Pulmonary artery endothelial cell (primary cell): ENCODE measurements around the gene BDNF. TPM values are rescaled to one million over a fixed set of nuclear protein-coding genes. Genes with fewer than 3 reads are reported as not detected.

ENCODE experiments used
- DNase-seq: peaks from one replicate; pipeline ENCODE4 v3.0.0-alpha.2; 2011; ENCODE audit warnings: low read depth, low spot score
- total RNA-seq: library from RNA; depleted of rRNA; stranded (reverse); fragments of >200 nt; gene quantifications from 2 replicates; pipeline ENCODE4 v1.2.3, GENCODE V29; 2014

Gene BDNF
- total RNA-seq, 1 donor from 2014 or later, result 3.4 TPM

DNA sequence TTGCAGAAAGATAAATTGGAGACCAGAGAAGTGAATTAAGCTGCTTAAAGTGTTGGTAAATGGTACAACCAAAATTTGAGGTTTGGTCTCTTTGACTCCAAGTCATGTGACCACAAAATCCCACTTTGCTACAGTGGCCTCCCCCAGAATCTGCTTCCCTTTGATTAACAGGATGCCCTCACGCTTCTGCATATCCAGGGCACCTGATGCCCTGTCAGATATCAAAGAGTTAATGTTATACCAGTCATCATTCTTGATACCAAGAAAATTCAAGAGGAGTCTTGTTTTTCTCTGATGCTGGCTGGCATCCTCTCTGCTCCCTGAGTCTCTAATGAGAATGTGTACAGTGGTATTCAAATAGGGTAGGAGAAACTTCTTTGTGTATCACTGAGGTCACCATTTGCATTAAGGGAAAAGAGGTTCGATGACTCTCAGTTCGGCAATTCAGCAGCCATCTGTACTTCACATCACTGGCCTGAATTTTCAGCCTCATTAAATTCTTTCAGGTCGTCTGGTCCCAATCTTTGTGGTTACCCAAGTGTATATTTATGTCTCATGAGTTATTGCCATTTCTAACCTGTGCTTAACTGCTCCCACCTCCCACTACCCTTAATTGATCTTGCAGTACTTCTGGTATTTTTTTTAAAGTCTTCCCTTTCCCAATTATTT is 73.9 kb downstream of the BDNF start:
- DNase-seq, result no peak

DNA sequence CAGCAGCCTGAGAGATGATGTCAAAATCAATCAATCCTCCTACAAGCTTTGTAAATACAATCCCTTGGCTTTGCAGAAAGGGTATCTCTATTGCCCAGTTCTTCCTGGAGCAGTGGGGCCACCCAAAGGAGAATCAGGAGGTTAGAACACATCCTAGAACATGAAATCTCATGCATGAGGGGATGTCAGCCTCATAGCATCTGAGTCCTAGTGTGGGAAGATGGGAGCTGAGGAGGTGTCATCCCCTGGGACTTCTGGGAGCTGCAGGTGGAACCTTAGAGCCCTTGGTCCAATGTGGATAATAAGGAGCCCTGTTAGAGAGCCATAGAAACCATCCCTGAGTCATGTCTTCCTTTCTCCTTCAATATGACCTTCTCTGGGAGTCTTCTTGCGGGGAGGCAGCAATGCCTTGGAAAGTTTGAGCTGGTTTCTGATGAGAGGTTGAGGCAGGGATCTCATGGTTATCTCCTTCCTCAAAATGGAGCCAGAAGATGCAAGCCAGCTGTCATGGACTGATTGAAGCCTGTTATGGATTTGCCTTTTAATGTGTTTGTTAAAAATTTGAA is 74.8 kb downstream of the BDNF start:
- DNase-seq, result no peak

DNA sequence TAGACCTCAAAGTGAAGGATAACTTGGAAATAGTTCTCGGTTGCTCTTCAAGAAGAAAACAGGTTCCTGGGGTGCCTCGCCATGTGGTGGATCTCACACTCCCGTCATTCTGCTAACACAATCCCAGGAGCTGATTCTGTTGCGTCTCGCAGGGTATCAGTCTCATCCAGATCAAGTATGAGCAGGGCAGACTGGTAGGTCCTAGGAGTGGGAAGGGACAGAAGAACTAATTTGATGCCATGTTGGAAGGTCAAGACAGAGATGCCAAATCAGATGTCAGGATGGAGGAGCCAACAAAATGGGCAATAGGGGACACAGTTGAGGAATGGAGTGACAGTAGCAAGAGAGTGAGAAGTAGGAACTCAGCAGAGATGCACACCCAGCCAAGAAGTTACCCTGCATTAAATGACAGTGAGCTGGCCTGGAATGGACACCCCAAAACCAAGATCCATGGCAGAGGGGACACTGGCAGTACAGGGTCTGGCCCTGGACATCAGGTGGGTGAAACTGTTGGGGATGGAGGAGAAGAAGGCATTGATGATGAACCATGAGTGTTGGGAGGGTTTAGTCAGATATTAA is 76.2 kb downstream of the BDNF start:
- DNase-seq, result no peak

DNA sequence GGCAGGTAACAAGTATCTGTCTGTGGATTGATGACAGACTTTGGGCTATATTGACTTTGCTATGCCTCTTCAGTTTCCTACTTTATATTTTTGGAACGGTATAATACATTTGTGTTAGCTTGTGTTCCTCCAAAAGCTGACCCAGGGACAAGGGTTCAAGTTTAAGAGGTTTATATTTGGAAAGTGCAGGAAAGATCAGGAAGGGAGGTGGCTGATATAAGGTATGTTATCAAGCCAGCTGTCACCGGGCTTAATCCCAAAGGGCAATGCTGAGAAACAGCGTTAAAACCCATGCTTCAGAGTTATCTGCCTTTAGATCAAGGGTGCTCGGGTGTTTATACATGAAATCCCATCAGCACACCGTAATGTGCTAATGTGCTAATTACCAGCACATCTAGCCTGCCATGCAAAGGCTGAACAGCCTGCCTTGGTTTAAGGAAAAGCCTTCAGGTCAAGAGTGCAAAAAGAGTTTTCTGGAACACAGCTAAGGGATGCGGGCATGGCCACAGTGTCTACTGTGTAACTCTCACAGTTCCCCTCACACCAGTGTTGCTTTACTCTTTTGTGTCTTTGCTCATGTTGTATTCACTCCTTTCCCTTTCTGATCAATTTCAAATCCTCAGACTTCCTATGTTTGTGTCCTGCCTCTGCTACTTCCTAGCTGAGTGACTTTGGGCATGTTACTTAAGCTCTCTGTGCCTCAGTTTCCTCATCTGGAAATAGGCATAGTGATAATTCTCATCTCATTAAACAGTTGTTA is 77.5 kb downstream of the BDNF start:
- DNase-seq, result no peak

DNA sequence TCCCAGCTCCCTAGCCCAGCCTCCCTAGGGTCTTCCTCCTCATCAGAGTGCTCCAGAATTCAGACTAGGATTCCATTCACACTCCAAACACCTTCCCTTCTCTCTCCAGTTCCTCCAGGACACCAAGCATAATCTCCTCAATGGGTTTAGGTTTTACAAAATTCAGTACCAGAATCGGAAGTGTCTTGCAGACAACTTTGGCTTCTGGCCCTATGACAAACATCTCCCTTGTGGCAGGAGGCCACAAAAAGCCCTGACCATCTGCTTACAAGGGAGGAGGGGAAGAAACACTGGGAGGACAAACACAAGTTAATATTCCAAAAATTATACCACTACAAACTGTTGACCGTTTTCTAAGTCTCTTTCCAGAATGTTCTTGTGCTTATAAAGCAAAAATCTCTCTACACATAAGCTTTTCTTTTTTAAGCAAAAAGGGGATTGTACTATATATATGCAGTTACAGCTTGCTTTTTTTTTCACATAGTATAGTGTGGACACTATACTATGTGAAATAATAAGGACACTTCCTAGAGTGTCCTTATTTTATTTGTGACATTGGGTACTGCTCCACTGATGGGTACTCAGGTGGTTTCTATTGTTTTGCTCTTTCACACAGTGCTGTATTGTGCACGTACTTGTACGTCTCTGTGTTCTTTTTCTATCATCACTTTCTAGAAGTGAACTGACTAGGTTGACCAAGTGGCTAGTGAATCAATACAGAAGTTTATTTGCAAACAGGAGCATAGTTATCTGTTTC is 78.7 kb downstream of the BDNF start:
- DNase-seq, result no peak

DNA sequence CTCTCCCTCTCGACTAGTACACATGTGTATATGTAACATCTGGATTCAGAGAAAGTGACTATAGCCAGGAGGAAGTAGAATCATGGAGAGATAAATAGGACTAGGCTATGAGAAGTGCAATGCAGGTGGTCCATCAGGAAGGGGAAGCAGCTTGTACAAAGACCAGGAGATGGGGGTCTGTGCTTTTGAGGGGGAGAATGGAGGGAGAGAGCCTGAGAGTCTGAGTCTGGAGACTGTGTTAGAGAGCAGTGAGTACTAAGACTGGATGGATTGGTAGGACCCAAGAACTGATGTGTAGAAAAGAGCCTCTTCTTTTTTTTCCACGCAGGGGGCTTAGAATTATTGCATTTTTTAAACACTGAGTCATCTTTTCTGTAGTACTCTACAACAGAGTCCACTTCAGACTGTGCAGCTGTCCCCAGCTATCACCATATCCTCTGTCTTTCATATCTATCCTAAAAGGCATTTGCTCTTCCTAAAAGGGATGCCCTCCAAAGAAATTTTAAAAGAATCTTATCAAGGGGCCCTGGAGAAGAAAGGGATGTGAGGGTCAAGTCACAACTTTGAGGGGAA is 80.4 kb downstream of the BDNF start:
- no peak for DNase-seq

DNA sequence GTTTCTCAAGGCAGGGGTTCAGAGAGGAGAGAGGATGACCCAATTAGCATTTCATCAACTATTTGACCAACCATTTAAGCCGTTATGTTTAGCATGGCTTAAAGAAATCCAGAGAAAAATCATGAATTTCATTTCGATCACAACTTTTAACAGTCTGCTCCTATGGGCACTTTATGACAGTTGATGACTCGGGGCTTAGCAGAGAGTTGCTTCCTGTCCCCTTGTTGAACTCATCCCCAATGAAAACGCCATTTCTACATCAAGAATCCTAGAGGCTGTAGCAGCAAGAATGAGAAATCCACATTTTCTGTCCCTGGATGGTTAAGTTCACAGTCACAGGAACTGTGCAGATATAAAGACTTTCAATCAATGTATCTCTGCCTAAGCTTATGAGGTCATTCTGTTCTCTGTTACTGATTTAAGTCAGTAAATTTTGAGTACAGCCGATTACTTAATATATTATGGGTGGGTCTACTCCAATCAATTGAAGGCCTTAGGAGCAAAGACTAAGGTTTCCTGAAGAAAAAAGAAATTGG is 81.1 kb downstream of the BDNF start:
- DNase-seq, result no peak

DNA sequence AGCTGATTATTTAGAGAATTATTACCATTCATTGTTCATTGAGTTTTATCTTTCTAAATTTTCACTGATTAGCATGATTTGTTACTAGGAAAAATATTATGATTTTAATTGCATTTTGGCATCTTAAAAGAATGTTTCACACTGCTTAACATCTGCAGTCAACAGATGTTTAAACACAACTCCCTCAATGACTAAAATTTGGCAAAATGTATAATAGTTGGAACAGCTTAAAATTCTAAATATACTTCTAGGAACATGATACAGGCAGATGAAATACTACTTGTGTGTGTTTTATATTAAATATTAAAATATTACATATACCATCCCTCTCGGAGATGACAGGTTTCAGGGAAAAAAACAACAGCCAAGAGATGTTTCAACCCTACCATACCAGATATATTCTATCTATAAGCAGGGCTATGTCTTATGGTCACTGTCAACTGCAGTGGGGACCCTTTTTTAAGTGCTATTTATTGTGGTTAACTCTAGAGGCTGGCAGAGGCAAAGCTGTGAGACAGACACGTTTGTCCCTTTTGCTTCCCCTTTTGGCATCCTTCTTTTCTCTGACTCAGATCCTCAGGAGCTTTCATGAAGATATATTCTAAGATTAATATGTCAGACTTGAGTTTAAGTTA is 81.9 kb downstream of the BDNF start:
- DNase-seq, result no peak

DNA sequence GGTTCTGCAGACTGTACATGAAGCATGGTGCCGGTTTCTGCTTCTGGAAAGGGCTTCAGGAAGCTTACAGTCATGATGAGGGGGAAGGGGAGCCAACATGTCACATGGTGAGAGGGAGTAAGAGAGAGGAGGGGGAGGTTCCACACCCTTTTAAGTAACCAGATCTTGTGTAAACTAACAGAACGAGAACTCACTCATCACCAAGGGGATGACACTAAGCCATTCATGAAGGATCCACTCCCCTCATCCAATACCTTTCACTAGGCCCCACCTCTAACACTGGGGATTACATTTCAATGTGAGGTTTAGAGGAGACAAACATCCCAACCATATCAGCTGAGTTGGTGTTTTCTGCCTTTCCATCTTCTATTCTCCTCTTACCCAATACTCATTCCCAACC is 83.5 kb downstream of the BDNF start:
- no peak for DNase-seq

DNA sequence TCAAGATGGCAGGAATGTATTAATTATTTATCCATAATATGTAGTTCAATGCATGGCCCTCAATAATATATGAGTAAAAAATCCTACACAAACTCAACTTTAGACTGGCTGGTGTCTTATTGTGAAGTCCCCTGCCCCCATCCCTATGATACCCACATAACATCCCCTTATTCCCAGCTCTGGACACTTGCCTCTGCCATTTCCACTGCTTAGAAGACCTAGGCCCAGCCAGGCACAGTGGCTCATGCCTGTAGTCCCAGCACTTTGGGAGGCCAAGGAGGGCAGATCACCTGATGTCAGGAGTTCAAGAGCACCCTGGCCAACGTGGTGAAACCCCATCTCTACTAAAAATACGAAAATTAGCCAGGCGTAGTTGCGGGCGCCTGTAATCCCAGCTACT is 84.4 kb downstream of the BDNF start:
- DNase-seq, result no peak

DNA sequence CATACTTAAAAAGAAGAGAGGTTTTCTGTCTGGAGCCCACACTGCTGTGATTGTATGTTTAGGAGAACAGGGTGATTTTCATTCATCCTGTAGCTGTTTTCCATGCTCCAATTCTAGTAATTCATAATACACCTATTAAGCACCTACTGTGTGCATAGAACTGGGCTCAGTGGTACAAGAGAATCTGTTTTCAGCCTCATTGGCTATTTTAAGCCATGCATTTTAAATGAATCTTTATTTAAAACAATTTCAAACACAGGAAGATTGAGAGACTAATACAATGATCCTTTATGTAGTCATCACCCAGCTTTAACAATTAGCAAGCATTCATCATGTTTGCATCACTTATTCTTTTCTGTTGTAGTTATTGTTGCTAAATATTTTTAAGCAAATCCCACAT is 86.2 kb downstream of the BDNF start:
- DNase-seq, result no peak

DNA sequence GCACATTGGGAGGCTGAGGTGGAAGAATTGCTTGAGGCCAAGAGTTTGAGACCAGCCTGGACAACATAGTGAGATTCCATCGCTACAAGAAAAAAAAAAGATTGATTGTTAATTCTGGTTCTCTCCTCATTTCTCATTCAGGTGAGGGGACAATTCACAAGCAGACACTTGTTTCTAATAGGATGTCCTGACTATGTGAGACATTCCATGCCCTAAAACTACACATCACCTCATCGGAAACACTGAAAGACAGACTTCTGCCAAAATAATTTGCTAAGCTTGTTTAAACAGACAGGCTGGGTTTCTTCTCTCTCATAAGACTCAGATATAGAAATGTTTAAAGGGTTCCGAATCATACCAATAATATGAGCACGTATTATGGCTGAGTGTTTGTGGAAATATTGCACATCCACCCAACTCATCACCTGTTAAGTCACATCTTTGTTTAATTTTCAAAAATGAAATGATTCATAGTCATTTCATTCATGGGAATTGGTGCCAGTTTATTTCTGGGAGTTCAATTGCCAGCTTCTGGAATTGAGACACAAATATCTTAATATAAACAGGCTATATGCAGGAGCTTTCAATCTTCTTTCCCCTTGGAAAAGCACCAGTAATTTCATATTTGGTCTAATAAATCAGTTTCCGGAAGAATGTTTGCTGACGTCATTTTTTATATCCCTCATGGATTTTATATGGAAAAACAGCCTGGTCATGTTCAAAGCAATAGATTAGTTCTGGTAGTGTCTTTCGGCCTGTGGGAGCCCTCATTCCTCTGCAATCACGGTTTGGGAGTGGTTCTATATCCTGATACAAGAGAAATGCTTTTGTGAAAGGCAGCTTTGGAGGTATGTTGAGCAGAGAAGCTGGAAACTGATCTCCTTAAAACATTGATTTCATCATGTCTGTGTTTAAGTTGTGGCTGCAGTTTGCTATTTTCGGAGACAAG is 87.0 kb downstream of the BDNF start:
- DNase-seq, result no peak

DNA sequence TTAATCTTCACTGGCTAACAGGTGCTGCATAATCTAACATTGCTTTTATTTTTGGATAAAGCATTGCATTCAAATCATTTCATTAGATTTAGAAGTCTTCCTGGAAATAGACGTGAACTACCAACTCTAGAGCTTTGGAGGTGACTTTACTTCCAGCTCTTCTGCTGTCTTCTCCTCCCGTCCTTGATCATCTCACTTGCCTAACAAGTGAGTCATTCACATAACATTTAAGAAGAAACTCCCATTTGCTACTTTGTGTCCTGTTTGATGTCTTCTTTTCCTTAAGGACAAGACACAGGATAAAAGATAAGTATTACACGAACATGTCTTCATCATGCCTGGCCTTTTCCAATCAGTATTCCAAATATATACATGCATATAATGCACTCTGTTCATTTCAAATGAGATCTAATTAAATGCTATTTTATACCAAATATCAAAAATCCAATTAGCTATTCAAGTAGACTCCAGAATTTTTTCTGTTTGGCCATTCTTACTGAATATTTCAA is 88.3 kb downstream of the BDNF start:
- DNase-seq, result no peak

DNA sequence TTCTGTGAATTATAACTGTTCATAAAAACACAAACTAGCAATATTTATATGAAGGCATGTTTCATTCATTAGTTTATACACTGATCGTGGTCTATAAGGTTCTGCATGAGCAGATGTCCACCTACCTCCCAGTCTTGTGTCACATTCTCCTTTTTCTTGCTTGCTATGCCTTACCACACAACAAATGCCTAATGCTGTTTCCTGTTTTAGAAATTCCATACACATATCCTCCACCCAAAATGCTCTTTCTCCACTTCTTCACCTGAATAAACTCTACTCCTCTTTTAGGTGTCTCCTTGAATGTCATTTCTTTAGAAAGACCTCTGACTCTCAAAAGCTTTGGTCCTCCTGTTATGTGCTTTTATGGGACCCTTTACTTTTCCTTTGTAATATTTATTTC is 88.9 kb downstream of the BDNF start:
- no peak for DNase-seq

DNA sequence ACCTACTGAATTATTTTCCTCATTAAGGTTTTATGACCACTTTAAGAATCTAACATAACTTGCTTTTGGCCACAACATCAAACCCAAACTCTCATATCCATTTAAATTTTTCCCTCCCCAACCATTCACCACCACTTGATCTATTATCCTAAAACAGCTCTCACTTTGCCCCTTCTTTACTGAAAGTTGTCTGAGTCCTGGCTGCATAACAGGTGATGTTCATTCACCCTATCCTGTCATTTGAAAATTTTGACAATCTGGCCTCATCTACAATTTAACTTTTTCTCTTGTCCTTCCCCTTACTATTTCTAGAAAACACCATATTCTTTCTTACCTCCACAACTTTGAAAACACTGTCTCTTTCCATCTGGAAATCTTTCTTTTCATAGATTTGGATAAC is 89.3 kb downstream of the BDNF start:
- DNase-seq, result no peak

DNA sequence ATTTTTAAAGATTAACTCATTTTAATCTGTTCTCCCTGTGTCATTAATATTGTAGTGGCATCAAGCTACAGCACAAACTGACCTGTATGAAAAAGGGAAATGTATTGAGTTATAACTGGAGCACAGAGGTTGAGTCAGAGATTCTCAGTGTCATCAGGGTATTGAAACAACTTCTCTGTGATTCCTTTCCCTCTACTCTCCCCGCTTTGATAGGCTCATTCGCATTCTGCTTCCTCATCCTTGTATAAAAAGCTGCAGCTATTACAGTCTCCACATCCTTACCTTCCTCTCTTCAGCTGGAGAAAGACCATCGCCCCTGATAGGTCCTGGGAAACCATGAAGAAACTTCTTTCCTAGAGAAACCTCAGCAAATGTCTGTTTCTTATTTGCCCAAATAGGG is 90.0 kb downstream of the BDNF start:
- DNase-seq, result no peak

DNA sequence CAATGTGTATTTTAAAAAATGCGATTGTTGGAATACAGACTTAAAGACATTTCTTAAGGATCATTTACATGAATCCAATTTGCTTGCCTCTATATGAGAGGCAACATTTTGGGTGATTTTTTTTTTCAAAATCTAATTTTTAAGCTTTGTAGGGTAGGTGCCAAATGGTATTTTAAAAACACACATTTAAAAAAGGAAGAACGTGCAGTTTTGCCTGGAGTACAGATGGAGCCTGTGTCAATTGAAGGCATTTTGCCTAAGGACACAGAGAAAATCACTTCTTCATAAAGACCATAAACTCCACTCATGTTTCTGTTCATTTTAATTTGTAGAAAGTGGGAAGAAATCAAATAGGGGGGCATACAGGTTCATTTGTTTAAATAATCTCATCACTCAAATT is 91.3 kb downstream of the BDNF start:
- no peak for DNase-seq

DNA sequence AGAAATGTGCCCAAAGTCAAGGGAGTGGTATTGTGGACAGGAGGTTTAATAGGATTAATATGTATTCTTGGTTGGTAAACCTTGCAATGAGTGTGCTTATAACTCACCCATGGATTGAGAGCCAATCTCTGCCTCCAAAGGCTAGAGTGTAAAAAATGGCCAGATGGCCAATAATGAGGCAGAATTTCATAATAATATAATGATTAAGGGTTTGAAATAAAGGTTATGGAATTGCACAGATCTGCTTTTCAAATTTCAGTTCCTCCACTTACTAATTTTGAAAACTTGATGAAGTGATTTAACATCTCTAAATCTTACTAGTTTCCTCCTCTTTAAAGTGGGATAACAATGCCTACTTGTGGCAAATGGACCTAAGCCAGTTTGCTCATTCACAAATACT is 94.8 kb downstream of the BDNF start:
- no peak for DNase-seq
